Daoy (cell line): ENCODE data around the gene GFOD2. TPM values are rescaled to one million over a fixed set of nuclear protein-coding genes. Genes with fewer than 3 reads are reported as not detected.
"Not testable (repeated sequence)": the region's sequence is repeated elsewhere in the genome, so short reads cannot be mapped to it uniquely, and the experiment has no call there.

ENCODE experiments used
- DNase-seq: peaks from one replicate; pipeline ENCODE4 v3.0.0-alpha.2; 2015; ENCODE audit warnings: low read depth
- total RNA-seq: library from RNA; depleted of rRNA; stranded (reverse); fragments of >200 nt; shearing (Covaris generic); gene quantifications from 2 replicates; pipeline ENCODE4 v1.2.3, GENCODE V29; 2014

Gene GFOD2
- total RNA-seq, 1 experiment from 2014 or later: 18.8 TPM

- DNase-seq: no peak
Measured at GRCh38 chr16:67703626-67704025, 15.5 kb downstream of the GFOD2 start.

DNA sequence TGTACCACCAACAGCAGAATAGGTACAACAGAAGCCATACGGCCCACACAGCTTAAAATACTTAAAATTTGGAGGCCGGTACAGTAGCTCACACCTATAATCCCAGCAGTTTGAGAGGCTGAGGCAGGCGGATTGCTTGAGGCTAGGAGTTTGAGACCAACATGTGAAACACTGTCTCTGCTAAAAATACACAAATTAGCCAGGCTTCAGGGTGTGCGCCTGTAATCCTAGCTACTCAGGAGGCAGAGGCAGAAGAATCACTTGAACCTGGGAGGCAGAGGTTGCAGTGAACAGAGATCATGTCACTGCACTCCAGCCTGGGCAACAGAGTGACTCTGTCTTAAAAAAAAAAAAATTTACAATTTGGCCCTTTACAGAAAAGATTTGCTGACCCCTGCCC lies 17.0 kb downstream of the GFOD2 start:
- no peak for DNase-seq

- DNase-seq: no peak
Measured at GRCh38 chr16:67701420-67701819, 17.7 kb downstream of the GFOD2 start.

DNA sequence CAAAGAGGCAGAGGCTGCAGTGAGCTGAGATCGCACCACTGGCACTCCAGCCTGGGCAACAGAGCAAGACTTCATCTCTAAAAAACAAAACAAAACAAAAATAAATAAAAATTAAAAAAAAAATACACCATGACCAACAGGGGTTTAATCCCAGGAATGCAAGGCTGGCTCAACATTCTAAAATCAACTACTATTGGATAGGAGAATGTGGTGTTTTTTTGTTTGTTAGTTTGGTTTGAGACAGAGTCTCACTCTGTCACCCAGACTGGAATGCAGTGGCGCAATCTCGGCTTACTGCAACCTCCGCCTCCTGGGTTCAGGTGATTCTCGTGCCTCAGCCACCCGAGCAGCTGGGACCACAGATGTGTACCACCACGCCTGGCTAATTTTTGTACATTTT lies 19.9 kb downstream of the GFOD2 start:
- no peak for DNase-seq

DNA sequence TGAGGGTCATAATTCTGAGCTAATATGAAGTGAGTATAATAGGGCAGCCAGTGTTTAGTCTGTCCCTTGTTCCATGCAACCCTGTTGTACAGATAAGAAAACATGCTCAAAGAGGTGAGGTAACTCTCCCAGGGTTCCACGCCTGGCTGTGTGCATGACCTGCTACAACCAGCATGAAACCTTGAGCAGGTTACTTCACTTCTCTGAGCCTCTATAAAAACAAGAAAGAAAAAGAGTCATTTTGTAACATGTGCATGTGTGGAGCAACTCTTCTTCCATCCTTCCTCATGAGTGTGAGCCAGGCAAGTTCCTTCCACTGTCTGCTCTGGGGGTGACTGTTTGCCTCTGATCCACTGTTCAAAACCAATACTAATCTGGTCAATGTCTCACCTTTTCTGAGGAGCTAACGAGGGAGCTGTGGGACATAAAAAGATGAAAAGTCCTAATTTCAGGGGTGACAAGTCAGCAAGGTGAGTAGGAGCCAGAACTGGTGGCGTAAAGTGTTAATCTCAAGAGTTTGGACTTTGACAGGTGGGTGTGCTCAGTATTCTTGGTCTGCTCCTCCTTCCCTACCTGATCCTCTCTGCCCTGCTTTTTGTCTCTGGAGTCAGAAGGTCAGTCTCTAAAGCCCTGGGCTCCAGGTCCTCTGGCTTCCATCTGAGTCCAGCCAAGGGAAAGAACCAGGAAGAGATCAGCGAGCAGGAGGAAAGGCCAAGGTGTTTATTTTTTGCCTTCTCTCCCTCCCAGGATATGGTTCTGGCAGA lies 21.5 kb downstream of the GFOD2 start:
- DNase-seq: no peak

- no peak for DNase-seq
Measured at GRCh38 chr16:67694611-67695010, 24.5 kb downstream of the GFOD2 start.

GRCh38 chr16:67693517-67694285 lies 25.4 kb downstream of the GFOD2 start:
- not testable (repeated sequence) for DNase-seq

DNA sequence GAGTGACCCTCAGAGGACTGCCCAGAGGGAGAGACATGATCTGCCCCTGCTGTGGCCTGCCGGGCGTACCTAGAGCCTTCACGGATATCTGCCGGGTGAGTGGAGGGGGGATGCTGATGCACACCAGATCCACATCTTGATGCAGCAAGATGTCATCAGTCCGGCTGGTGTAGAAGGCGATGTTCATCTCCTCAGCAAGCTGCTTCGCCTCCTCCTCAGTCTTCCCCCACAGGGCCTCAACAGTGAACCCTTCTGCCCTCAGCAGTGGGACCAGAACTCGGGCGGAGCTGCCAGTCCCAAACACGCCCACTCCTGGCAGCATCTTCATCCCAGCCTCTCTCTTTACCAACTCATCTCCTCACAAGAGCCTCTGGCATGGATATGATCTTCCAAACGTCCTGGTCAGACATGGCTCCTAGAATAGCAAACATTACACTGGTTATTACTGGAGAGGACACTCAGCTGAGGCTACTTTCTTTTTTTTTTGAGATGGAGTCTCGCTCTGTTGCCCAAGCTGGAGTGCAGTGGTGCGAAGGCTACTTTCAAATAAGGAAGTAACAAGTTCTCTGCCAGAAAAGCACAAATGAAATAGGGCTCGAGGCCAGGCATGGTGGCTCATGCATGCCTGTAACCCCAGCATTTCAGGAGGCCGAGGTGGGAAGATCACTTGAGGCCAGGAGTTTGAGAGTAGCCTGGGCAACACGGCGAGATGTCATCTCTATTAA lies 33.6 kb downstream of the GFOD2 start:
- no peak for DNase-seq

GRCh38 chr16:67683767-67684166 lies 35.3 kb downstream of the GFOD2 start:
- no peak for DNase-seq

GRCh38 chr16:67679935-67680897 lies 38.9 kb downstream of the GFOD2 start:
- no peak for DNase-seq

GRCh38 chr16:67678354-67679023 lies 40.6 kb downstream of the GFOD2 start:
- no peak for DNase-seq

- DNase-seq: no peak
Measured at GRCh38 chr16:67677712-67678111, 41.4 kb downstream of the GFOD2 start.

GRCh38 chr16:67676939-67677338 lies 42.2 kb downstream of the GFOD2 start:
- DNase-seq: no peak

DNA sequence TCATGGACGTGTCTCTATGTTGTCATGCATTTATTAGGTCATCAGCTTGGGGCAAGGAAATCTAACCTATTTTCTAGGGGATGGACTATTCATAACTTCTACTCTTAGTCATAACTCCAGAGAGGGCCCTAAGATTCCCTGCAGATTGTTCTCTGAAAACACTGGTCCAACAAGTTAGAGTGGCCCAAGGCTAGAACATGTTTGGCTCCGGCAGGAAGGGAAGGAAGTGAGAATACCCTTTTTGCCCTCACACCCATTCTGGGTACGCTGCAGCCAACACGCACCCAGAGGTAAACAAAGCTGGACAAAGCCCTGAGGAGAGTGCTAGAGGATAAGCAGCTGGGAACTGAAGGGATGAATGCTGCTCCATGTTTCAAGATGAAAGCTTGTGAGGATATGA lies 42.6 kb downstream of the GFOD2 start:
- no peak for DNase-seq

- no peak for DNase-seq
Measured at GRCh38 chr16:67675999-67676398, 43.1 kb downstream of the GFOD2 start.

GRCh38 chr16:67675579-67675935 lies 43.6 kb downstream of the GFOD2 start:
- DNase-seq: no peak

DNA sequence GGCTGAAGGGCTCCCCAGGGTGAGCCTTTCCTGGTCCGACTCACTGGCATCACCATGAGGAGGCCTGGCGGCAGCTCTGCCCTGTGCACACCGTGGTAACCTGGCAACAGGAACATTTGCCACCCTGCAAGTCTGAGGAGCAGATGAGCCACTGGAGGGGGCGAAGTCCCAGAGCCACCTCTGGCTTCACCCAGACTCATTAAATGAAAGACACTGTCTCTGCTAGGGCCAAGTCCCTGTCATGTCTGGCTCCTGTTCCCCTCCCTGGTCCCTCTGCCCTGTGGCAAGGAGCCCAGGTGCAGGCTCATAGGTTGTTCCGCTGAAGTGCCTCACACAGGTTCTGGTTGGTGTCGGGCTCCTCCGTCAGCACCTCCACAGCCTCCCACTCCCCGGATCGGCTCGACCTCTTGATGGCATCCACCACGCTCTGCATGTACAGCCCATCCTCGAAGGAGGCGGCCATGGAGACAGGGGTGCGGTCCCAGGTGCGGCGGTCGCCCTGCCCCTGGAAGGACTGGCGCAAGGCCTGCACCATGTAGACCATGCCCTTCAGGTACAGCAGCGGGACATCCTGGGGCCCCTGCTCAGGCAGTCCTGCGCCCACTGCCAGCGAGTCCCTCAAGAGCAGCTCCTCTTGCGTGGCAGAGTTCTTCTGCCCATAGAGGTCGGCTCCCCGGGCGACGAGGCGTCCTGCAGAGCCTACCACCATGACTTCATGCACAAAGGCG lies 44.1 kb downstream of the GFOD2 start:
- no peak for DNase-seq

DNA sequence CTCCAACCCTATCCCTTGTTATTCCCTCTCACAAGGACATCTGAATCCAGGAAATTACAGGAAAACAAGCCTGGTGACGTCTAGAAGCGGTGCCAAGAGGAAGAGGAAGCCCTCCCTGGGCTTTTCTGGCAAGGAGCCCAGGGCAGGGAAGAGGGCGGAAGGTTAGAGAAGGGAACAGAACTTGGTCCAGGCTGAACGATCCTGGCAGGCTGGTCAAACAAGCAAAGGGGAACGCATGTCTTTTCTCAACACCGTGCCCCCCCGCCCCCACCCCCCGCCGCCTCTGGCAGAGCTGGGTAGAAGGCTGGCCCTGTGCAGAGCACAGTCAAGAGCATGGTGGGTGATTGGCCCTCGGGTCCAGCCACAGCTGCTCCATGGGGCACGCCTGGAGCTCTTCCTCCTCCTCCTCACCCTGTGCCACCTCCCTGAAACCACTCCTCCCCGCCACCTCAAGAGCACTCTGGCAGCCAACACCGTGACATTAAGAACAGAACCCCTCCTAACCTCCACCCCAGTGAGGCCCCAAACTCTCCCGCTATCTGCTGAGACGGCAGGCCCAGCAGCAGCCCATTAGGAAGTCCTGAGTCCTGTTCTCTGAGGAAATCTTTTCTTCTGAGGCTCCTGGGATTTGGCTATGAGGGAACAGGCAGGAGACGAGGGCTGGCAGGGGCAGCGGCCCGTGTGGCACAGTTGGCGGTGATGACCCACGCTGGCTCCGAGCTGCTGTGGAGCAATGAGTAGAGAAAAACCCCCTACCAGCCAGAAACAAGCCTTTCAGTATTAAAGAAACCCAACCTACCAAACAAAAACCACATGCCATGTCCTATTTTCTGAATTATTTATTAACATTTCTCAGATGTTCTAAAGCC lies 45.2 kb downstream of the GFOD2 start:
- DNase-seq: peak; percentile 52
